ENCODE results near the gene KRTAP4-9. TPM values are rescaled to one million over a fixed set of nuclear protein-coding genes. Genes with fewer than 3 reads are reported as not detected.

KRTAP4-9 gene
- total RNA-seq, 1 experiment from 2014 or later, result not detected

DNA sequence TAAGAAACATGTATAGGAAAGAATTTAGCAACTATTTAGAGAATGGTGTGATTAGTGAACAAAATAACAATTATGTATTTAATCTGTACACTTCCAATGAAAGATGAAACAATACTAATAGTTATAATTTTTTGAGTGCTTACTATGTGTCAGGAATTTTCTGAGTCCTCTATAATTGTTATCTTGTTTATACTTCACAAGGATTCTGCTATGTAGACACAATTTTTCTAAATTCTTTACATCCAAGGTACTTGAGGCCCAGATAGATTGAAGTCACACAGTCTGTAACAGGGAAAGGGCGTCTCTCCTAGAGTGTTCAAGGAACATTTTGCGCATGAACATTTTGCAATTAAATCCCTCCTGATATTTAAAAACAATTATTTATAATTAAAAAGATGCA is 19.9 kb downstream of the KRTAP4-9 start:
- Mint-ChIP-seq H3K9me3 (ENCODE audit: unreplicated experiment) (peaks cover 4% of the 10 kb centered on the region), H3K4me1 (ENCODE audit: low read depth, unreplicated experiment) (no peaks in the 10 kb centered on the region), H3K27ac (ENCODE audit: unreplicated experiment) (no peak overlapping the region), H3K27me3 (ENCODE audit: insufficient read depth, unreplicated experiment) (no peaks in the 10 kb centered on the region), H3K36me3 (ENCODE audit: insufficient read depth, unreplicated experiment) (no peaks in the 10 kb centered on the region), H3K4me3 (ENCODE audit: unreplicated experiment) (no peak overlapping the region)
- Histone ChIP-seq H3K27me3 (replicated peaks; ENCODE audit: control insufficient read depth, insufficient read depth, low read length) (no peaks in the 10 kb centered on the region), H3K4me1 (no peaks in the 10 kb centered on the region), H3K4me3 (ENCODE audit: low read depth, low read length) (no peak overlapping the region), H3K36me3 (ENCODE audit: control insufficient read depth, insufficient read depth, low read length) (no peaks in the 10 kb centered on the region), H3K9me3 (no peaks in the 10 kb centered on the region)
- no peak for DNase-seq
- ChIA-PET POLR2A (no interaction called here), CTCF (no interaction called here)
- TF ChIP-seq, protein P1, sequence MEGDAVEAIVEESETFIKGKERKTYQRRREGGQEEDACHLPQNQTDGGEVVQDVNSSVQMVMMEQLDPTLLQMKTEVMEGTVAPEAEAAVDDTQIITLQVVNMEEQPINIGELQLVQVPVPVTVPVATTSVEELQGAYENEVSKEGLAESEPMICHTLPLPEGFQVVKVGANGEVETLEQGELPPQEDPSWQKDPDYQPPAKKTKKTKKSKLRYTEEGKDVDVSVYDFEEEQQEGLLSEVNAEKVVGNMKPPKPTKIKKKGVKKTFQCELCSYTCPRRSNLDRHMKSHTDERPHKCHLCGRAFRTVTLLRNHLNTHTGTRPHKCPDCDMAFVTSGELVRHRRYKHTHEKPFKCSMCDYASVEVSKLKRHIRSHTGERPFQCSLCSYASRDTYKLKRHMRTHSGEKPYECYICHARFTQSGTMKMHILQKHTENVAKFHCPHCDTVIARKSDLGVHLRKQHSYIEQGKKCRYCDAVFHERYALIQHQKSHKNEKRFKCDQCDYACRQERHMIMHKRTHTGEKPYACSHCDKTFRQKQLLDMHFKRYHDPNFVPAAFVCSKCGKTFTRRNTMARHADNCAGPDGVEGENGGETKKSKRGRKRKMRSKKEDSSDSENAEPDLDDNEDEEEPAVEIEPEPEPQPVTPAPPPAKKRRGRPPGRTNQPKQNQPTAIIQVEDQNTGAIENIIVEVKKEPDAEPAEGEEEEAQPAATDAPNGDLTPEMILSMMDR (IDR thresholded peaks at IDR 0.05; ENCODE audit: insufficient read depth in 1 of 2, low read depth in 1 of 2, low read length in 1 of 2, severe bottlenecking in 1 of 2, unreplicated experiment in 1 of 2), result no peak
- intact Hi-C loops (cut with micrococcal nuclease; ENCODE audit: unreplicated experiment), result no loop called here
- no TSS peak for BruUV-seq (replicated peaks)

DNA sequence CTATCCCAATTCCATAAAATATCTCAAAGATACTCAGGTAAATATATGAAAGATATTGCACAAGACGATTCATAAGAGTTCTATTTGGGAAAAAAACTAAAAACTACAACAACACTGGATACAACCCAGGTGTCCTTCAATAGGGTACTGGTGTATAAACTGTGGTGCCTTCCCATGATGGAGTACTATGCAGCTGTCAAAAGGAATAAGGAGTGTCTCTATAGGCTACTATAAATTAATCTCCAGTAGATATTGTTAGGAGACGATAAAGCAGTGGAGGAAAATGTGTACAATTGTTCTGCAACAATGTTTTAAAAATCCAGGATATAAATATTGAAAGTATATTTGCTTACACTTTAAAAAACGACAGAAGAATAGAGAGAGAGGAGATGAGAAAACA is 21.2 kb downstream of the KRTAP4-9 start:
- H3K36me3 ChIP-seq (ENCODE audit: control insufficient read depth, insufficient read depth, low read length), result no peaks in the 10 kb centered on the region
- Mint-ChIP-seq H3K4me3 (ENCODE audit: unreplicated experiment) (no peak overlapping the region), H3K4me1 (ENCODE audit: low read depth, unreplicated experiment) (no peaks in the 10 kb centered on the region), H3K36me3 (ENCODE audit: insufficient read depth, unreplicated experiment) (no peaks in the 10 kb centered on the region), H3K27me3 (ENCODE audit: insufficient read depth, unreplicated experiment) (no peaks in the 10 kb centered on the region), H3K9me3 (ENCODE audit: unreplicated experiment) (peaks cover 12% of the 10 kb centered on the region), H3K27ac (ENCODE audit: unreplicated experiment) (no peak overlapping the region)
- CTCF ChIA-PET, result no interaction called here
- TF ChIP-seq, protein P1 (IDR thresholded peaks at IDR 0.05; ENCODE audit: insufficient read depth in 1 of 2, low read depth in 1 of 2, low read length in 1 of 2, severe bottlenecking in 1 of 2, unreplicated experiment in 1 of 2), result no peak
- intact Hi-C loops (cut with micrococcal nuclease; ENCODE audit: unreplicated experiment), result no loop called here
- H3K4me1 ChIP-seq, result no peaks in the 10 kb centered on the region
- H3K27me3 ChIP-seq (replicated peaks; ENCODE audit: control insufficient read depth, insufficient read depth, low read length), result no peaks in the 10 kb centered on the region
- DNase-seq, result no peak
- no peaks in the 10 kb centered on the region for H3K9me3 ChIP-seq
- no peak overlapping the region for H3K4me3 ChIP-seq (ENCODE audit: low read depth, low read length)
- POLR2A ChIA-PET, result no interaction called here
- no TSS peak for BruUV-seq (replicated peaks)

DNA sequence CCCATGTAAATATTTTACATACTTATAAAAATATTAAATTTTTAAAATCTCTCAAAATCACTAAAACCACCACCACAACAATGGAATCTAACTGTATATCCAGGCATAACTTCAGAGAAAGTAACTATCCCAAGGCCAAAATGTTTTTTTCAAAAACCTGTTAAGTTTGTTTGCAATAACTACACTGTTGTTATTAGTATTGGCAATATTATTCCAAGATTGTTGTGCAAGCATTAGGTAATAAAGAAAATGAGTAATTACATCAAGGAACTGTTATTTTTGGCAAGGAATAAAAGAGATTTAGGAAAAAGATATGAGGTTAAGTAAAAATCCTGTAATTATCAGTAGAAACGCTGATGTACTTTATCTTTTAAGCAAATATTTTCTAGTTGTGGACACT is 22.2 kb downstream of the KRTAP4-9 start:
- intact Hi-C loops (cut with micrococcal nuclease; ENCODE audit: unreplicated experiment), result no loop called here
- Histone ChIP-seq H3K9me3 (no peaks in the 10 kb centered on the region), H3K4me1 (no peaks in the 10 kb centered on the region), H3K36me3 (ENCODE audit: control insufficient read depth, insufficient read depth, low read length) (no peaks in the 10 kb centered on the region), H3K27me3 (replicated peaks; ENCODE audit: control insufficient read depth, insufficient read depth, low read length) (no peaks in the 10 kb centered on the region), H3K4me3 (ENCODE audit: low read depth, low read length) (no peak overlapping the region)
- DNase-seq, result no peak
- H3K27ac Mint-ChIP-seq (ENCODE audit: unreplicated experiment), result no peak overlapping the region
- TF ChIP-seq, protein P1 (IDR thresholded peaks at IDR 0.05; ENCODE audit: insufficient read depth in 1 of 2, low read depth in 1 of 2, low read length in 1 of 2, severe bottlenecking in 1 of 2, unreplicated experiment in 1 of 2), result no peak
- no peaks in the 10 kb centered on the region for H3K4me1 Mint-ChIP-seq (ENCODE audit: low read depth, unreplicated experiment)
- H3K36me3 Mint-ChIP-seq (ENCODE audit: insufficient read depth, unreplicated experiment), result no peaks in the 10 kb centered on the region
- ChIA-PET CTCF (no interaction called here), POLR2A (no interaction called here)
- H3K27me3 Mint-ChIP-seq (ENCODE audit: insufficient read depth, unreplicated experiment), result no peaks in the 10 kb centered on the region
- H3K4me3 Mint-ChIP-seq (ENCODE audit: unreplicated experiment), result no peak overlapping the region
- H3K9me3 Mint-ChIP-seq (ENCODE audit: unreplicated experiment), result peaks cover 12% of the 10 kb centered on the region
- BruUV-seq (replicated peaks), result no TSS peak
